ENCODE measurements around the gene IRF9. TPM values are rescaled to one million over a fixed set of nuclear protein-coding genes. Genes with fewer than 3 reads are reported as not detected.

IRF9 gene
- total and polyA plus RNA-seq, 2 of the 13 experiments (the other 11 are each of a cell fraction or from before 2014, with no cell fraction given), result 14.9 to 49.7 TPM

DNA sequence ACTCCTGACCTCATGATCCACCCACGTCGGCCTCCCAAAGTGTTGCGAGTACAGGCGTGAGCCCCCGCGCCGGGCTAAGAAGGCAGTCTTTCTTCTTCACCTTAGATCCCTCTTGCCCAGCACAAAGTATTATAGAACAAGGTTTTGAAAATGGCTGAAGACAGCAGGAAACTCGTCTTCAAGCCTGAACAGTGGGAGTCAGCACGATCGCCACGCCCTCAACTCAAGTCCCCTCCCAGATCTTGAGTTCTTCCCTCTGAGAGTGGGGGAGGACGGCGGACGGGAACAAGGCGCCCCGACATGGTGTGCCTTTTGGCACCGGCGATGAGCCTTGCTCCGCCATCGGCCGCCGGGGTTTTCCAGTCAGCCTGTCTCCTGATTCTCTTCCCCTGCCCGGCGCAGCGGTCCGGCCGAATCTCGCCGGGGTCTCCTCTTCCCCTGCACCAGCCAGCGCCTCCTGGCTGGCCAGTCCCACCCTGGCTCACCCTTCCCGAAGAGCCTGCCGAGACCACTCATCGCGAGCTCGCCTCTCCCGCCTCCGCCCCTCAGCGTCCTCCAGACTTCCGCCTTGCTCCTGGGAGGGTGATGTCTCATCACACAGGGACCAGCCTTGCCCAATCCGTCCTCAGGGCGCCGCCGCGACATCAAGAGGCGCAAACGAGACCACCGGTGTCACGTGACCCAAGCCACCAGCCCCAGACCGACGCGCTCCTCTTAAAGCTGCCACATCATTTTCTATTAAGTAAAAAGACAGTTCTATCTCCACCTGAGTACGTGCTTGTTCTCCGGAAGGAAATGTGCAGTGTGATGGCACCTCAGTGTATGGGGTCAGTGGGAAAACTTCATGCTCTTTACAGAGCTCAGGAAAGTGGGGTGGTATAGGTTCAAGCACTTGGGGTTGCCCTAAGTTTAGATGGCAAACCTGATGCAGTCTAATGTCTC lies 52.1 kb downstream of the IRF9 start, which contains the start of gene CHMP4A (continued):
- TF ChIP-seq, protein P1, sequence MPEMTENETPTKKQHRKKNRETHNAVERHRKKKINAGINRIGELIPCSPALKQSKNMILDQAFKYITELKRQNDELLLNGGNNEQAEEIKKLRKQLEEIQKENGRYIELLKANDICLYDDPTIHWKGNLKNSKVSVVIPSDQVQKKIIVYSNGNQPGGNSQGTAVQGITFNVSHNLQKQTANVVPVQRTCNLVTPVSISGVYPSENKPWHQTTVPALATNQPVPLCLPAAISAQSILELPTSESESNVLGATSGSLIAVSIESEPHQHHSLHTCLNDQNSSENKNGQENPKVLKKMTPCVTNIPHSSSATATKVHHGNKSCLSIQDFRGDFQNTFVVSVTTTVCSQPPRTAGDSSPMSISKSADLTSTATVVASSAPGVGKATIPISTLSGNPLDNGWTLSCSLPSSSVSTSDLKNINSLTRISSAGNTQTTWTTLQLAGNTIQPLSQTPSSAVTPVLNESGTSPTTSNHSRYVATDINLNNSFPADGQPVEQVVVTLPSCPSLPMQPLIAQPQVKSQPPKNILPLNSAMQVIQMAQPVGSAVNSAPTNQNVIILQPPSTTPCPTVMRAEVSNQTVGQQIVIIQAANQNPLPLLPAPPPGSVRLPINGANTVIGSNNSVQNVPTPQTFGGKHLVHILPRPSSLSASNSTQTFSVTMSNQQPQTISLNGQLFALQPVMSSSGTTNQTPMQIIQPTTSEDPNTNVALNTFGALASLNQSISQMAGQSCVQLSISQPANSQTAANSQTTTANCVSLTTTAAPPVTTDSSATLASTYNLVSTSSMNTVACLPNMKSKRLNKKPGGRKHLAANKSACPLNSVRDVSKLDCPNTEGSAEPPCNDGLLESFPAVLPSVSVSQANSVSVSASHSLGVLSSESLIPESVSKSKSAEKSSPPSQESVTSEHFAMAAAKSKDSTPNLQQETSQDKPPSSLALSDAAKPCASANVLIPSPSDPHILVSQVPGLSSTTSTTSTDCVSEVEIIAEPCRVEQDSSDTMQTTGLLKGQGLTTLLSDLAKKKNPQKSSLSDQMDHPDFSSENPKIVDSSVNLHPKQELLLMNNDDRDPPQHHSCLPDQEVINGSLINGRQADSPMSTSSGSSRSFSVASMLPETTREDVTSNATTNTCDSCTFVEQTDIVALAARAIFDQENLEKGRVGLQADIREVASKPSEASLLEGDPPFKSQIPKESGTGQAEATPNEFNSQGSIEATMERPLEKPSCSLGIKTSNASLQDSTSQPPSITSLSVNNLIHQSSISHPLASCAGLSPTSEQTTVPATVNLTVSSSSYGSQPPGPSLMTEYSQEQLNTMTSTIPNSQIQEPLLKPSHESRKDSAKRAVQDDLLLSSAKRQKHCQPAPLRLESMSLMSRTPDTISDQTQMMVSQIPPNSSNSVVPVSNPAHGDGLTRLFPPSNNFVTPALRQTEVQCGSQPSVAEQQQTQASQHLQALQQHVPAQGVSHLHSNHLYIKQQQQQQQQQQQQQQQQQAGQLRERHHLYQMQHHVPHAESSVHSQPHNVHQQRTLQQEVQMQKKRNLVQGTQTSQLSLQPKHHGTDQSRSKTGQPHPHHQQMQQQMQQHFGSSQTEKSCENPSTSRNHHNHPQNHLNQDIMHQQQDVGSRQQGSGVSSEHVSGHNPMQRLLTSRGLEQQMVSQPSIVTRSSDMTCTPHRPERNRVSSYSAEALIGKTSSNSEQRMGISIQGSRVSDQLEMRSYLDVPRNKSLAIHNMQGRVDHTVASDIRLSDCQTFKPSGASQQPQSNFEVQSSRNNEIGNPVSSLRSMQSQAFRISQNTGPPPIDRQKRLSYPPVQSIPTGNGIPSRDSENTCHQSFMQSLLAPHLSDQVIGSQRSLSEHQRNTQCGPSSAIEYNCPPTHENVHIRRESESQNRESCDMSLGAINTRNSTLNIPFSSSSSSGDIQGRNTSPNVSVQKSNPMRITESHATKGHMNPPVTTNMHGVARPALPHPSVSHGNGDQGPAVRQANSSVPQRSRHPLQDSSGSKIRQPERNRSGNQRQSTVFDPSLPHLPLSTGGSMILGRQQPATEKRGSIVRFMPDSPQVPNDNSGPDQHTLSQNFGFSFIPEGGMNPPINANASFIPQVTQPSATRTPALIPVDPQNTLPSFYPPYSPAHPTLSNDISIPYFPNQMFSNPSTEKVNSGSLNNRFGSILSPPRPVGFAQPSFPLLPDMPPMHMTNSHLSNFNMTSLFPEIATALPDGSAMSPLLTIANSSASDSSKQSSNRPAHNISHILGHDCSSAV (CRISPR knock-in tag; IDR thresholded peaks at IDR 0.05; ENCODE audit: borderline replicate concordance), result peak; percentile 99
- TF ChIP-seq, protein P2, sequence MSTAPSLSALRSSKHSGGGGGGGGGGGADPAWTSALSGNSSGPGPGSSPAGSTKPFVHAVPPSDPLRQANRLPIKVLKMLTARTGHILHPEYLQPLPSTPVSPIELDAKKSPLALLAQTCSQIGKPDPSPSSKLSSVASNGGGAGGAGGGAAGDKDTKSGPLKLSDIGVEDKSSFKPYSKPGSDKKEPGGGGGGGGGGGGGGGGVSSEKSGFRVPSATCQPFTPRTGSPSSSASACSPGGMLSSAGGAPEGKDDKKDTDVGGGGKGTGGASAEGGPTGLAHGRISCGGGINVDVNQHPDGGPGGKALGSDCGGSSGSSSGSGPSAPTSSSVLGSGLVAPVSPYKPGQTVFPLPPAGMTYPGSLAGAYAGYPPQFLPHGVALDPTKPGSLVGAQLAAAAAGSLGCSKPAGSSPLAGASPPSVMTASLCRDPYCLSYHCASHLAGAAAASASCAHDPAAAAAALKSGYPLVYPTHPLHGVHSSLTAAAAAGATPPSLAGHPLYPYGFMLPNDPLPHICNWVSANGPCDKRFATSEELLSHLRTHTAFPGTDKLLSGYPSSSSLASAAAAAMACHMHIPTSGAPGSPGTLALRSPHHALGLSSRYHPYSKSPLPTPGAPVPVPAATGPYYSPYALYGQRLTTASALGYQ (CRISPR knock-in tag; IDR thresholded peaks at IDR 0.05), result peak; percentile 82
- peak; percentile 95 for TF ChIP-seq HNRNPH1 (optimal IDR thresholded peaks at IDR 0.05; ENCODE audit: low read depth, low read length)
- TF ChIP-seq SMC3 (IDR thresholded peaks at IDR 0.05; ENCODE audit: low read length), result peak; percentile 4; the same call in 1 of the 2 replicates
- peak; percentile 8; the same call in 1 of the 2 replicates for TF ChIP-seq SUZ12 (IDR thresholded peaks at IDR 0.05; ENCODE audit: low read depth, low read length)
- TF ChIP-seq TP53 (CRISPR knock-in tag; conservative IDR thresholded peaks at IDR 0.05), result peak; percentile 93; the same call in 1 of the 2 replicates
- no peak for TF ChIP-seq ZNF672 (CRISPR knock-in tag; IDR thresholded peaks at IDR 0.05)
- peak; percentile 71; the same call in 1 of the 2 replicates for TF ChIP-seq ZBTB1 (CRISPR knock-in tag; IDR thresholded peaks at IDR 0.05; ENCODE audit: borderline replicate concordance)
- peak; percentile 99 for TF ChIP-seq ZNF430 (CRISPR knock-in tag; IDR thresholded peaks at IDR 0.05)
- peak; percentile 68; the same call in 1 of the 2 replicates for TF ChIP-seq NCOA2 (CRISPR knock-in tag; IDR thresholded peaks at IDR 0.05)
- TF ChIP-seq ZNF782 (CRISPR knock-in tag; IDR thresholded peaks at IDR 0.05; ENCODE audit: borderline replicate concordance), result peak; percentile 89
- TF ChIP-seq ZSCAN22 (CRISPR knock-in tag; IDR thresholded peaks at IDR 0.05), result 0 out of 2 replicates have a peak, but pooled peaks have one; percentile 38
- TF ChIP-seq, protein P3, sequence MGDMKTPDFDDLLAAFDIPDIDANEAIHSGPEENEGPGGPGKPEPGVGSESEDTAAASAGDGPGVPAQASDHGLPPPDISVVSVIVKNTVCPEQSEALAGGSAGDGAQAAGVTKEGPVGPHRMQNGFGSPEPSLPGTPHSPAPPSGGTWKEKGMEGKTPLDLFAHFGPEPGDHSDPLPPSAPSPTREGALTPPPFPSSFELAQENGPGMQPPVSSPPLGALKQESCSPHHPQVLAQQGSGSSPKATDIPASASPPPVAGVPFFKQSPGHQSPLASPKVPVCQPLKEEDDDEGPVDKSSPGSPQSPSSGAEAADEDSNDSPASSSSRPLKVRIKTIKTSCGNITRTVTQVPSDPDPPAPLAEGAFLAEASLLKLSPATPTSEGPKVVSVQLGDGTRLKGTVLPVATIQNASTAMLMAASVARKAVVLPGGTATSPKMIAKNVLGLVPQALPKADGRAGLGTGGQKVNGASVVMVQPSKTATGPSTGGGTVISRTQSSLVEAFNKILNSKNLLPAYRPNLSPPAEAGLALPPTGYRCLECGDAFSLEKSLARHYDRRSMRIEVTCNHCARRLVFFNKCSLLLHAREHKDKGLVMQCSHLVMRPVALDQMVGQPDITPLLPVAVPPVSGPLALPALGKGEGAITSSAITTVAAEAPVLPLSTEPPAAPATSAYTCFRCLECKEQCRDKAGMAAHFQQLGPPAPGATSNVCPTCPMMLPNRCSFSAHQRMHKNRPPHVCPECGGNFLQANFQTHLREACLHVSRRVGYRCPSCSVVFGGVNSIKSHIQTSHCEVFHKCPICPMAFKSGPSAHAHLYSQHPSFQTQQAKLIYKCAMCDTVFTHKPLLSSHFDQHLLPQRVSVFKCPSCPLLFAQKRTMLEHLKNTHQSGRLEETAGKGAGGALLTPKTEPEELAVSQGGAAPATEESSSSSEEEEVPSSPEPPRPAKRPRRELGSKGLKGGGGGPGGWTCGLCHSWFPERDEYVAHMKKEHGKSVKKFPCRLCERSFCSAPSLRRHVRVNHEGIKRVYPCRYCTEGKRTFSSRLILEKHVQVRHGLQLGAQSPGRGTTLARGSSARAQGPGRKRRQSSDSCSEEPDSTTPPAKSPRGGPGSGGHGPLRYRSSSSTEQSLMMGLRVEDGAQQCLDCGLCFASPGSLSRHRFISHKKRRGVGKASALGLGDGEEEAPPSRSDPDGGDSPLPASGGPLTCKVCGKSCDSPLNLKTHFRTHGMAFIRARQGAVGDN (CRISPR knock-in tag; IDR thresholded peaks at IDR 0.05), result peak; percentile 98
- peak; percentile 93 for TF ChIP-seq RELA (CRISPR knock-in tag; IDR thresholded peaks at IDR 0.05)

Measured in HepG2 (cell line).